Central memory CD8-positive, alpha-beta T cell (primary cell): Measurements from ENCODE around the gene HSPB1.

Source experiments
- ATAC-seq: fragments of 150-1000 bp; cut with Tn5 transposase; replicated peaks from 2 replicates; pipeline ENCODE4 v1.10.0; 2022; ENCODE audit warnings: mild to moderate bottlenecking, moderate FRiP score, moderate number of reproducible peaks; ENCODE audit not compliant: poor library complexity, severe bottlenecking; ENCODE audit errors: extremely low read depth
- DNase-seq, 2 donors: peaks; one replicate each; pipeline ENCODE4 v3.0.0; 2021; ENCODE audit warnings: low spot score in 2 of 2
- H3K27ac Mint-ChIP-seq: one replicate; pipeline ENCODE4 v1.8.0; 2022; ENCODE audit warnings: low read depth, mild to moderate bottlenecking, moderate library complexity, mixed read lengths
- H3K27me3 Mint-ChIP-seq: one replicate; pipeline ENCODE4 v1.8.0; 2022; ENCODE audit warnings: mixed read lengths
- H3K36me3 Mint-ChIP-seq: one replicate; pipeline ENCODE4 v1.8.0; 2022; ENCODE audit warnings: mild to moderate bottlenecking, moderate library complexity, mixed read lengths; ENCODE audit not compliant: insufficient read depth
- H3K4me1 Mint-ChIP-seq: one replicate; pipeline ENCODE4 v1.8.0; 2022; ENCODE audit warnings: mixed read lengths
- H3K4me3 Mint-ChIP-seq: one replicate; pipeline ENCODE4 v1.8.0; 2022; ENCODE audit warnings: mild to moderate bottlenecking, moderate library complexity, mixed read lengths
- H3K9me3 Mint-ChIP-seq: one replicate; pipeline ENCODE4 v1.8.0; 2022; ENCODE audit warnings: mixed read lengths

The HSPB1 gene

DNA sequence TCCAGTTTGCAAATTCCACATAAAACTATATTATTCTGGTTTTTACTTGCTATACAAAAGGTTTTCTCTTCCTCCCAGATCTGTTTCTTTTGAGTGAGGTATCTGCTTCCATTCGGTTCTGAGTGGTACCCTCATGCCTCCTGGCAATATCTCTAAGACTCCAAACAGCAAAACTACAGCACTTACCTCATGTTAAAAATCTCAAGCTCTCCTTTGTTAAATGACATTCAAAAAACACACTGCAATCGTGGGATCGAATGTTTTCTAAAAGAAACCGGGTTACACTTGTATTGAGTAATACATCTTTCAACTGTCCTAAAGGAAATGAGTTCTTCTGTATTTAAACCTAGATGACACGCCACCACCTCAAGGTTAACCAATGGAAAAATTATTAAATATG, 45.2 kb downstream of the HSPB1 start:
- Mint-ChIP-seq H3K27me3 (no peaks in the 10 kb centered on the region), H3K4me1 (peaks cover 65% of the 10 kb centered on the region), H3K36me3 (peaks cover 57% of the 10 kb centered on the region), H3K9me3 (no peaks in the 10 kb centered on the region), H3K4me3 (no peak overlapping the region), H3K27ac (no peak overlapping the region)
- no peak for DNase-seq
- no peak for ATAC-seq

DNA sequence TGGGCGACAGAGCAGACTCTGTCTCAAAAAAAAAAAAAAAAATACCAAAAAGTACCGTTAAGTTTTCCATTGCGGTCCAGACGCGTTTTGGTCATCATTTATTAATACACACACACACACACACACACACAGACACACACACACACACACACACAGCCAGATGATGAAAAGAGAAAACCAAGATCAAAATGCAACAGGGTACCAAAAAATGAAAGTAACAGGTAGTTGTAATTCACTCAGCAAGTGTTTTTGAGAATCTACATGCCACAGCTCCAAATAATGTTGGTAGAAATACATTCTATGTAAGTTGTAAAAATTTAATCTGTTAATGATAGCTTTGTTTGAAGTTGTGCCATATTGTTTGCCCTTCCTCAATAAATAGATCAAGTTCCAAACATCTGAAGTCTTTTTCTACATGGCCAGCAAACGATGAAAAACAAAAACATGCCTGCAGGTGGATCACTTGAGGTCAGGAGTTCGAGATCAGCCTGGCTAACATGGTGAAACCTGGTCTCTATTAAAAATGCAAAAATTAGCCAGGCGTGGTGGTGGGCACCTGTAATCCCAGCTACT, 46.9 kb downstream of the HSPB1 start:
- Mint-ChIP-seq H3K27ac (no peak overlapping the region), H3K27me3 (no peaks in the 10 kb centered on the region), H3K36me3 (peaks cover 49% of the 10 kb centered on the region), H3K4me1 (peaks cover 59% of the 10 kb centered on the region), H3K4me3 (no peak overlapping the region), H3K9me3 (no peaks in the 10 kb centered on the region)
- ATAC-seq (no peak), DNase-seq (no peak)

DNA sequence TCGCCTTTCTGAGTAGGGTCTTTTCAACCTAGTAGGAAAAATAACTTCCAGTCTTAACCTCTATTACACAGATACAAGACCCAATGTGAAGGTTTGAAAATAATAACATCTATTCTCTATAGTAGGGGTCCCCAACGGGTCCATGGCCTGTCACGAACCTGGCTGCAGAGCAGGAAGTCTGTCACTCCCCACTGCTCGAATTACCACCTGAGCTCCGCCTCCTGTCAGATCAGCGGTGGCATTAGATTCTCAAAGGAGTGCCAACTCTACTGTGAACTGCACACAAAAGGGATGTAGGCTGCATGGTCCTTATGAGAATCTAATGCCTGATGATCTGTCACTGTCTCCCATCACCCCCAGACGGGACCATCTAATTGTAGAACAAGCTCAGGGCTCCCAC, 48.9 kb downstream of the HSPB1 start:
- Mint-ChIP-seq H3K27me3 (no peaks in the 10 kb centered on the region), H3K4me1 (peaks cover 56% of the 10 kb centered on the region), H3K9me3 (no peaks in the 10 kb centered on the region), H3K36me3 (peaks cover 40% of the 10 kb centered on the region), H3K27ac (no peak overlapping the region), H3K4me3 (no peak overlapping the region)
- ATAC-seq: no peak
- DNase-seq: no peak

DNA sequence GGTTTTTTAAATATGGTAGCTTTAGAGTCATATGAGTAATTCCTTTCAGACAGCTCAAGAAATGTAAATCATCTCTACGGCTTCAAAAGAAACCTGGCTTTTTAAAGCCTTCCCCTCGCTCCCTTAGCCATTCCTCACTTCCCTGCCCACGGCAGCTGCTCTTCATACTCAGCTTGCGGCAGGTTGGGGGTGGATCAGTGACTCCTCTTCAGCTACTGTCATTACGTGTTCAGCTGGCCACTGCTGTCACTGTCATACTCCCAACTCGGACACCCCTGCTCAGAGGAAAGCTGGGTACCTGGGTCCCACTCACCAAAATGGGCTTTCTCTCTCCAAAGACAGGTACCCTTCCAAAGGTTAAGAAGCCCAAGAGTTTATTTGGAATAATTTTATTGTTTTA, 49.7 kb downstream of the HSPB1 start:
- Mint-ChIP-seq H3K4me1 (peaks cover 54% of the 10 kb centered on the region), H3K9me3 (no peaks in the 10 kb centered on the region), H3K4me3 (no peak overlapping the region), H3K36me3 (peaks cover 32% of the 10 kb centered on the region), H3K27ac (no peak overlapping the region), H3K27me3 (no peaks in the 10 kb centered on the region)
- DNase-seq (no peak), ATAC-seq (no peak)

DNA sequence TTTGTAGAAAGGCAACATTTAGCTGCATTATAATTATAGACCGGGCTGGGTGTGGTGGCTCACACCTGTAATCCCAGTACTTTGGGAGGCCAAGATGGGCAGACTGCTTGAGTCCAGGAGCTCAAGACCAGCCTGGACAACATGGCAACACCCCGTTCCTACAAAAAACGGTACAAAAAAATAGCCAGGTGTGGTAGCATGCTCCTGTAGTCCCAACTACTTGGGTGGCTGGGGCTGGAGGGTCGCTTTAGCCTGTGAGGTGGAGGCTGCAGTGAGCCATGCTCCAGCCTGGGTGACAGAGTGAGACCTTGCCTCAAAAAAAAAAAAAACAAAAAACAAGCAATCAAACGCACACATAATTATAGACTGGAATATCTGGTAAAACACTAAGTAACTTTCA, 51.3 kb downstream of the HSPB1 start:
- no peaks in the 10 kb centered on the region for H3K9me3 Mint-ChIP-seq
- no peak overlapping the region for H3K4me3 Mint-ChIP-seq
- no peak for ATAC-seq
- no peak overlapping the region for H3K27ac Mint-ChIP-seq
- H3K4me1 Mint-ChIP-seq: peaks cover 55% of the 10 kb centered on the region
- no peak for DNase-seq
- no peaks in the 10 kb centered on the region for H3K27me3 Mint-ChIP-seq
- H3K36me3 Mint-ChIP-seq: peaks cover 32% of the 10 kb centered on the region
